HepG2 (cell line): ENCODE data around the gene FXYD5. TPM values are rescaled to one million over a fixed set of nuclear protein-coding genes. Genes with fewer than 3 reads are reported as not detected.

Experiments used
- ATAC-seq: fragments of 200-7000 bp; cut with Tn5 transposase; 3 replicates; pipeline ENCODE4 v1.9.1; 2020; ENCODE audit warnings: mild to moderate bottlenecking, moderate library complexity
- Bru-seq: library from RNA; stranded (reverse); fragments of 400-500 nt; gene quantifications from one replicate; lab custom pipeline; 2021; lab: Mats Ljungman, UMichigan
- BruChase-seq, 2 experiments: library from RNA; stranded (reverse); fragments of 400-500 nt; gene quantifications; one replicate each; lab custom pipeline; 2021; lab: Mats Ljungman, UMichigan
- BruUV-seq: library from RNA; stranded (reverse); fragments of 400-500 nt; replicated peaks from 2 replicates; lab custom pipeline; 2021; lab: Mats Ljungman, UMichigan
- CTCF ChIA-PET: fragments of 300-600 bp; formaldehyde crosslinking; extraction: SDS; loops from one replicate; lab custom pipeline; 2021; ENCODE audit warnings: low total read pairs, inconsistent platforms, low intra/inter-chr PET ratio; lab: Yijun Ruan, JAX
- POLR2A ChIA-PET: fragments of 350-600 bp; sonication (Branson Sonifier 250); formaldehyde crosslinking; loops from one replicate; lab custom pipeline; 2020; ENCODE audit warnings: antibody characterized with exemption, inconsistent platforms; lab: Yijun Ruan, JAX
- DNase-seq: peaks from one replicate; pipeline ENCODE4 v3.0.0-alpha.2; 2015; ENCODE audit warnings: low spot score
- FAIRE-seq: peaks from 3 replicates; lab custom pipeline; 2011; peaks lifted over from hg19 to GRCh38; lab: Jason Lieb, UNC
- H2AFZ ChIP-seq: one replicate; pipeline ENCODE4 v1.6.1; 2011; ENCODE audit warnings: low read length, inconsistent platforms
- H3K27ac ChIP-seq: fragments of 300-600 bp; 3 replicates; pipeline ENCODE4 v1.8.0; 2011; ENCODE audit warnings: mixed run types, mild to moderate bottlenecking, mixed read lengths, low read length, inconsistent platforms; ENCODE audit not compliant: insufficient read depth; ENCODE audit errors: extremely low read length
- H3K27me3 ChIP-seq, 2 experiments: fragments of 200-600 bp in 1 of 2; 2 replicates in 1 of 2; 3 replicates in 1 of 2; pipeline versions ENCODE4 v1.6.0 to v1.8.0; 2011; ENCODE audit warnings: low read length in 2 of 2, mild to moderate bottlenecking in 2 of 2, moderate library complexity in 2 of 2, inconsistent platforms in 1 of 2; ENCODE audit not compliant: insufficient read depth in 2 of 2, control insufficient read depth in 1 of 2
- H3K36me3 ChIP-seq, 2 experiments: fragments of 200-600 bp in 1 of 2; replicated peaks in 1 of 2; 2 replicates in 1 of 2; 3 replicates in 1 of 2; pipeline versions ENCODE4 v1.5.1 to v1.8.0; 2011; ENCODE audit warnings: low read length in 2 of 2, inconsistent platforms in 1 of 2; ENCODE audit not compliant: insufficient read depth in 2 of 2, control insufficient read depth in 1 of 2
- H3K4me1 ChIP-seq: 2 replicates; pipeline ENCODE4 v1.5.1; 2012; ENCODE audit warnings: low read length, inconsistent platforms; ENCODE audit not compliant: insufficient read depth
- H3K4me2 ChIP-seq: 2 replicates; pipeline ENCODE4 v1.6.0; 2011; ENCODE audit warnings: low read depth, low read length, inconsistent platforms
- H3K4me3 ChIP-seq, 3 experiments: fragments of 200-600 bp in 1 of 3; sonication (generic), shearing (Covaris generic) in 1 of 3; replicated peaks in 1 of 3; 2 replicates each; pipeline ENCODE4 v1.5.1; 2011 to 2016; ENCODE audit warnings: low read length in 3 of 3, inconsistent platforms in 2 of 3, low read depth in 2 of 3, mild to moderate bottlenecking in 2 of 3, control low read depth in 1 of 3, mixed read lengths in 1 of 3; ENCODE audit not compliant: insufficient read depth in 1 of 3
- H3K79me2 ChIP-seq: one replicate; pipeline ENCODE4 v1.6.1; 2011; ENCODE audit warnings: low read length, inconsistent platforms; ENCODE audit not compliant: insufficient read depth
- H3K9ac ChIP-seq: 2 replicates; pipeline ENCODE4 v1.6.0; 2011; ENCODE audit warnings: mild to moderate bottlenecking, low read depth, low read length, inconsistent platforms; ENCODE audit not compliant: insufficient read depth
- H3K9me3 ChIP-seq: 2 replicates; pipeline ENCODE4 v1.5.1; 2012; ENCODE audit warnings: mild to moderate bottlenecking, low read length
- H4K20me1 ChIP-seq: 2 replicates; pipeline ENCODE4 v1.6.0; 2011; ENCODE audit warnings: inconsistent platforms, mild to moderate bottlenecking, low read length, moderate library complexity; ENCODE audit not compliant: insufficient read depth
- WGBS: methylation state at CpG from one replicate; pipeline ENCODE4 v1.1.6; 2017; ENCODE audit warnings: low lambda C conversion rate; 5-methylcytosine and 5-hydroxymethylcytosine counted together
- in situ Hi-C: cut with HindIII; loops from 2 replicates; pipeline ENCODE4 v1.10.0; 2017; ENCODE audit warnings: low pct_unique_long_range_greater_than_20kb; ENCODE audit not compliant: extremely low pct_ligation_motif_present
- intact Hi-C: fragments of 100-400 bp; cut with micrococcal nuclease; formaldehyde crosslinking; loops from one replicate; pipeline ENCODE4 v1.10.0; 2022; ENCODE audit not compliant: unreplicated experiment
- long read RNA-seq, 2 experiments: library from RNA in 1 of 2; library from polyadenylated mRNA in 1 of 2; stranded (forward) in 1 of 2; unstranded in 1 of 2; transcript quantifications; one replicate each; pipeline ENCODE4 v2.0.0, GENCODE V29; 2019 to 2022
- polyA minus RNA-seq, 3 experiments: library from RNA; depleted of rRNA, polyadenylated mRNA; stranded (reverse); fragments of >200 nt; gene quantifications; 2 replicates each; pipeline ENCODE4 v1.2.3, GENCODE V29; 2011; ENCODE audit warnings: low replicate concordance in 1 of 3
- polyA plus RNA-seq, 8 experiments: library from polyadenylated mRNA; depleted of rRNA in 3 of 8; stranded (reverse) in 7 of 8; unstranded in 1 of 8; fragments of >200 nt; fragmentation: Illumina TruSeq in 4 of 8; extraction: Trizol in 4 of 8; gene quantifications; 2 replicates each; pipeline versions ENCODE4 v1.2.1 to v1.2.3, GENCODE V29; 2011 to 2016; ENCODE audit warnings: low read depth in 4 of 8, missing spikeins in 1 of 8, mixed read lengths in 1 of 8; ENCODE audit not compliant: insufficient read depth in 1 of 8
- total RNA-seq, 5 experiments: library from RNA; depleted of rRNA; stranded (reverse); fragments of >200 nt; fragmentation: Illumina TruSeq; extraction: Trizol; gene quantifications; 2 replicates each; pipeline ENCODE4 v1.2.3, GENCODE V29; 2016; ENCODE audit warnings: low read depth in 1 of 5
- TF ChIP-seq, protein P1 (sequence below): sonication (generic); formaldehyde crosslinking; IDR thresholded peaks from 2 replicates; pipeline ENCODE4 v1.5.1; 2020; ENCODE audit warnings: mild to moderate bottlenecking, missing genetic modification reagents, moderate library complexity
- TF ChIP-seq, protein P2 (sequence below): sonication (generic); formaldehyde crosslinking; IDR thresholded peaks from 2 replicates; pipeline ENCODE4 v1.8.1; 2022; ENCODE audit warnings: mild to moderate bottlenecking, missing genetic modification reagents

The FXYD5 gene, protein sequence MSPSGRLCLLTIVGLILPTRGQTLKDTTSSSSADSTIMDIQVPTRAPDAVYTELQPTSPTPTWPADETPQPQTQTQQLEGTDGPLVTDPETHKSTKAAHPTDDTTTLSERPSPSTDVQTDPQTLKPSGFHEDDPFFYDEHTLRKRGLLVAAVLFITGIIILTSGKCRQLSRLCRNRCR
- total RNA-seq (2016; rRNA removed; fragmentation: Illumina TruSeq; extraction: Trizol) = not detected in 2 replicates
- not detected in 2 replicates for total RNA-seq (2016; cell fraction: cytosol; rRNA removed; fragmentation: Illumina TruSeq; extraction: Trizol; ENCODE audit: low read depth)
- total RNA-seq (2016; cell fraction: insoluble cytoplasmic fraction; rRNA removed; fragmentation: Illumina TruSeq; extraction: Trizol) = not detected in 2 replicates
- total RNA-seq (2016; cell fraction: membrane; rRNA removed; fragmentation: Illumina TruSeq; extraction: Trizol) = not detected in 2 replicates
- total RNA-seq (2016; cell fraction: nucleus; rRNA removed; fragmentation: Illumina TruSeq; extraction: Trizol) = not detected in 2 replicates
- 0.65 and 0.91 TPM in 2 replicates for polyA plus RNA-seq (2011; rRNA removed)
- 1.2 TPM in 2 replicates for polyA plus RNA-seq (2011; cell fraction: cytosol; rRNA removed)
- polyA plus RNA-seq (2011; cell fraction: nucleus; rRNA removed) = 0.64 and 1.2 TPM in 2 replicates
- 1.1 and 2.2 TPM in 2 replicates for polyA plus RNA-seq (2012)
- 0.53 and 0.72 TPM in 2 replicates for polyA plus RNA-seq (2016; cell fraction: cytosol; fragmentation: Illumina TruSeq; extraction: Trizol; ENCODE audit: low read depth)
- 0.29 TPM in 1 of 2 replicates, not detected in the other for polyA plus RNA-seq (2016; cell fraction: insoluble cytoplasmic fraction; fragmentation: Illumina TruSeq; extraction: Trizol; ENCODE audit: low read depth)
- polyA plus RNA-seq (2016; cell fraction: membrane; fragmentation: Illumina TruSeq; extraction: Trizol; ENCODE audit: low read depth) = 0.47 TPM in 1 of 2 replicates, not detected in the other
- 0.89 TPM in 1 of 2 replicates, not detected in the other for polyA plus RNA-seq (2016; cell fraction: nucleus; fragmentation: Illumina TruSeq; extraction: Trizol; ENCODE audit: insufficient read depth, low read depth)
- polyA minus RNA-seq (2011; rRNA and poly(A)+ RNA removed; ENCODE audit: low replicate concordance) = 0.60 and 172 TPM in 2 replicates
- not detected in 2 replicates for polyA minus RNA-seq (2011; cell fraction: cytosol; rRNA and poly(A)+ RNA removed)
- not detected in 2 replicates for polyA minus RNA-seq (2011; cell fraction: nucleus; rRNA and poly(A)+ RNA removed)
- percentile 10 among the genes with signal in this experiment for Bru-seq, nascent RNA
- percentile 10 among the genes with signal in this experiment for BruChase-seq, experiment 1, labeled RNA remaining after a 6-hour chase
- percentile 6 among the genes with signal in this experiment for BruChase-seq, experiment 2, labeled RNA remaining after a 2-hour chase
- long read RNA-seq, experiment 1 = 0 reads
- long read RNA-seq, experiment 2, partial matches to known transcripts = 0 of 1 reads
- long read RNA-seq, experiment 2, other reads (novel, unspliced or antisense) = 1 of 1 reads

- no peak for FAIRE-seq
- Histone ChIP-seq H3K27ac (no peak within 1 kb of the TSS), H3K4me3 (peak within 1 kb of the TSS in 2 of 3 experiments; percentile 36 to 54; a peak in 3 of 6 replicates), H3K27me3 (peaks cover 22 to 68% of the 10 kb centered on the region in 2 experiments; a peak in 4 of 5 replicates), H3K4me1 (peaks cover 16% of the 10 kb centered on the region), H3K4me2 (peak within 1 kb of the TSS; percentile 45), H3K36me3 (no peaks in the 10 kb centered on the region), H3K9ac (no peak within 1 kb of the TSS), H2AFZ (no peak within 1 kb of the TSS), H3K9me3 (no peaks in the 10 kb centered on the region), H4K20me1 (0 out of 2 replicates have a peak, but pooled peaks cover 2% of the 10 kb centered on the region), H3K79me2 (no peaks in the 10 kb centered on the region)
- no TSS peak for BruUV-seq
- intact Hi-C loops (no loop called here), in situ Hi-C loops (no loop called here)
- ChIA-PET POLR2A (no interaction called here), CTCF (no interaction called here)
- TF ChIP-seq, protein P1, sequence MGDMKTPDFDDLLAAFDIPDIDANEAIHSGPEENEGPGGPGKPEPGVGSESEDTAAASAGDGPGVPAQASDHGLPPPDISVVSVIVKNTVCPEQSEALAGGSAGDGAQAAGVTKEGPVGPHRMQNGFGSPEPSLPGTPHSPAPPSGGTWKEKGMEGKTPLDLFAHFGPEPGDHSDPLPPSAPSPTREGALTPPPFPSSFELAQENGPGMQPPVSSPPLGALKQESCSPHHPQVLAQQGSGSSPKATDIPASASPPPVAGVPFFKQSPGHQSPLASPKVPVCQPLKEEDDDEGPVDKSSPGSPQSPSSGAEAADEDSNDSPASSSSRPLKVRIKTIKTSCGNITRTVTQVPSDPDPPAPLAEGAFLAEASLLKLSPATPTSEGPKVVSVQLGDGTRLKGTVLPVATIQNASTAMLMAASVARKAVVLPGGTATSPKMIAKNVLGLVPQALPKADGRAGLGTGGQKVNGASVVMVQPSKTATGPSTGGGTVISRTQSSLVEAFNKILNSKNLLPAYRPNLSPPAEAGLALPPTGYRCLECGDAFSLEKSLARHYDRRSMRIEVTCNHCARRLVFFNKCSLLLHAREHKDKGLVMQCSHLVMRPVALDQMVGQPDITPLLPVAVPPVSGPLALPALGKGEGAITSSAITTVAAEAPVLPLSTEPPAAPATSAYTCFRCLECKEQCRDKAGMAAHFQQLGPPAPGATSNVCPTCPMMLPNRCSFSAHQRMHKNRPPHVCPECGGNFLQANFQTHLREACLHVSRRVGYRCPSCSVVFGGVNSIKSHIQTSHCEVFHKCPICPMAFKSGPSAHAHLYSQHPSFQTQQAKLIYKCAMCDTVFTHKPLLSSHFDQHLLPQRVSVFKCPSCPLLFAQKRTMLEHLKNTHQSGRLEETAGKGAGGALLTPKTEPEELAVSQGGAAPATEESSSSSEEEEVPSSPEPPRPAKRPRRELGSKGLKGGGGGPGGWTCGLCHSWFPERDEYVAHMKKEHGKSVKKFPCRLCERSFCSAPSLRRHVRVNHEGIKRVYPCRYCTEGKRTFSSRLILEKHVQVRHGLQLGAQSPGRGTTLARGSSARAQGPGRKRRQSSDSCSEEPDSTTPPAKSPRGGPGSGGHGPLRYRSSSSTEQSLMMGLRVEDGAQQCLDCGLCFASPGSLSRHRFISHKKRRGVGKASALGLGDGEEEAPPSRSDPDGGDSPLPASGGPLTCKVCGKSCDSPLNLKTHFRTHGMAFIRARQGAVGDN = peak; percentile 31
- TF ChIP-seq, protein P2, sequence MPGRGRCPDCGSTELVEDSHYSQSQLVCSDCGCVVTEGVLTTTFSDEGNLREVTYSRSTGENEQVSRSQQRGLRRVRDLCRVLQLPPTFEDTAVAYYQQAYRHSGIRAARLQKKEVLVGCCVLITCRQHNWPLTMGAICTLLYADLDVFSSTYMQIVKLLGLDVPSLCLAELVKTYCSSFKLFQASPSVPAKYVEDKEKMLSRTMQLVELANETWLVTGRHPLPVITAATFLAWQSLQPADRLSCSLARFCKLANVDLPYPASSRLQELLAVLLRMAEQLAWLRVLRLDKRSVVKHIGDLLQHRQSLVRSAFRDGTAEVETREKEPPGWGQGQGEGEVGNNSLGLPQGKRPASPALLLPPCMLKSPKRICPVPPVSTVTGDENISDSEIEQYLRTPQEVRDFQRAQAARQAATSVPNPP (CRISPR knock-in tag) = no peak
- 16% methylated on average over 34 of the region's 49 CpGs for WGBS
- no peak for DNase-seq
- peak; percentile 24; the same call in 2 of the 3 replicates for ATAC-seq
These were observed at the start of gene FXYD5 for GRCh38 chr19:35154525-35155406. FXYD5 (plus strand) TSS chr19:35154735; CDS start chr19:35155551, 816 bp downstream.
